ENCODE data around the gene RGPD6.
"Not testable (repeated sequence)": the region's sequence is repeated elsewhere in the genome, so short reads cannot be mapped to it uniquely, and the experiment has no call there.

Gene RGPD6

GRCh38 chr2:110480084-110480483 lies 96.9 kb downstream of the RGPD6 start:
- DNase-seq: not testable (repeated sequence)

GRCh38 chr2:110477370-110477769 lies 99.7 kb downstream of the RGPD6 start:
- DNase-seq: not testable (repeated sequence)

- DNase-seq: not testable (repeated sequence)
Observed at GRCh38 chr2:110476952-110477351, 100.1 kb downstream of the RGPD6 start.

GRCh38 chr2:110475627-110476359 lies 101.2 kb downstream of the RGPD6 start:
- DNase-seq: not testable (repeated sequence)

- not testable (repeated sequence) for DNase-seq
Observed at GRCh38 chr2:110474898-110475297, 102.1 kb downstream of the RGPD6 start.

- not testable (repeated sequence) for DNase-seq
Observed at GRCh38 chr2:110473059-110473358, 104.0 kb downstream of the RGPD6 start.

GRCh38 chr2:110472171-110473058 lies 104.6 kb downstream of the RGPD6 start, which contains the start of gene LIMS4:
Gene LIMS4 (minus strand): TSS chr2:110472816. CDS start chr2:110472778, 38 bp downstream.
- not testable (repeated sequence) for DNase-seq

- not testable (repeated sequence) for DNase-seq
Observed at GRCh38 chr2:110468921-110469320, 108.1 kb downstream of the RGPD6 start.

GRCh38 chr2:110465312-110465711 lies 111.7 kb downstream of the RGPD6 start:
- DNase-seq: not testable (repeated sequence)

Measured in NCI-H2227 treated with DMSO at 0.1 percent for 48 hours (cell line).